MV-4-11 (cell line): ENCODE results near the gene CREB3L1.
"Not testable (repeated sequence)": the region's sequence is repeated elsewhere in the genome, so short reads cannot be mapped to it uniquely, and the experiment has no call there.

Experiments
- DNase-seq: peaks from one replicate; lab custom pipeline; 2025; lab: John Stamatoyannopoulos, UW

Gene CREB3L1

DNA sequence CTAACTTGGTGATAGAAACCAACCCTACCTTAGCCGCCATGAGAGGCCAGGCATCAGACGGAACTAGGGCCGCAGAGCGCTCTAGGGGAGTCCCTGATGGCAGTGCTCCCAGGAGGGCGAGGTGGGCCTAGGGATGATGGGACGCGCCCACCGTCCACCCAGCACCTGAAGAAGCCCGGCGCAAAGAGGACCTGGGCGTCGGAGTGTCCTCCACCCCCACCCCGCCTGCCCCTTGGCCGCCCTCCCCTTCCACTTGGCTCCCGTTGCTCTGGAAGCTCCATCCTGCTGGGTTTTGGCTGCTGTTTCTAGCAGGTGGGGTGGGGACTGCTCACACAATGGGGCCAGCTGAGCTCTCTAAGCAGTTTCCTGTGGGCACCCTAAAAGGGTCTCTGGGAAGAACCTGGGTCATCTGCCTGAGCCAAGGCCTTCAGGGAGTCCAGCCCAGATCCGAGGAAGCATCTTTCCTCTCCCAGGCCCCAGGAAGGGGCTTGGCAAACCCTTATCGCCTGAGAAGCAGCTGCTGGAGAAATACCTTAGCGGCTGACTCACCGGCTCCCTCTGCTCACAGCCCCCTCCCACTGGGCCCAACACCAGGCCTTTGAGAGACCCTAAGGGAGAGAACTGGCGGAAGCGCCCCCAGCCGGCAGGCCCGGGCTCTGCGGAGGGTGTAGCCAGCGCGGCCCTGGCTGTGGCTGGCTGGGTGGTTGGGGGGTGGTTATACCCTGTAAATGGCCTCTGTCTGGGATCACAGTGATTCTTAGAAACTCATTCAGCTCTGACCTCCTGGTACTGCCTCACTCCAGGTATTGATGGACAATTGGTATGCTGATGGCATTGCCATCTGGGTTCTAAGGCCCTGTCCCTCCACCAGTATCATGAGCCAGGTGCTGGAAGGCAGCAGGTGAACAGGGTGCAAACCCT, 19.3 kb downstream of the CREB3L1 start:
- no peak for DNase-seq

DNA sequence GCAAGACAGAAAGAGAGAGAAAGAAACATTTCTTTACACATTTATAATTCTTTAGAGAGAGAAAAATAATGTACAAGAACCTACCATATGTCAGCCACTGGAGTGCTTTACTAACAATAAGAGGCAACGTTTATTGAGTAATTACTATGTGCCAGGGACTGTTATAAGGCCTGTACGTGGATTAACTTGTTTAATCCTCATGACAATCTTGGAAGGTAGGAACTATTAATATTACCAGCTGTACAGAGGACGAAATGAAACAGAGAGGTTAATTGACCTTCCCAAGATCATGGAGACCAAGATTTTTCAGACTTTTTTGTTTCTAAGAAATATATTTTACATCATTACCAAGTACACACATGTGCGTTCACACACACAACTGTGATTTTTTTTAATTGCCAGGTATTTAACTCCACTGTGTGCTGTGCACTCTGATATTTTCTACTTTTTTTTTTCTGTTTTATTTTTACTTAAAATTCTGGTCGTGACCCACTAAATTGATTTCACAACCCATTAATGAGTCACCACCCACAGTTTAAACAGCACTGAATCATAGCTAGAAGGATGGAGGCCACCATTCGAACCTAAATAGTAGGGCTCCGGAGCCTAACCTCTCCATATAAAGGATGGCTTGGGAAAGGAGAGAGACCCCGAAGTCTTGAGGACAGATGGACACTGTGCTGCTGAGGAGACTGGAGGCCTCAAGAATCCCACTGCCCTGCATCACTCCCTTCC, 21.4 kb downstream of the CREB3L1 start:
- DNase-seq: peak; percentile 63

DNA sequence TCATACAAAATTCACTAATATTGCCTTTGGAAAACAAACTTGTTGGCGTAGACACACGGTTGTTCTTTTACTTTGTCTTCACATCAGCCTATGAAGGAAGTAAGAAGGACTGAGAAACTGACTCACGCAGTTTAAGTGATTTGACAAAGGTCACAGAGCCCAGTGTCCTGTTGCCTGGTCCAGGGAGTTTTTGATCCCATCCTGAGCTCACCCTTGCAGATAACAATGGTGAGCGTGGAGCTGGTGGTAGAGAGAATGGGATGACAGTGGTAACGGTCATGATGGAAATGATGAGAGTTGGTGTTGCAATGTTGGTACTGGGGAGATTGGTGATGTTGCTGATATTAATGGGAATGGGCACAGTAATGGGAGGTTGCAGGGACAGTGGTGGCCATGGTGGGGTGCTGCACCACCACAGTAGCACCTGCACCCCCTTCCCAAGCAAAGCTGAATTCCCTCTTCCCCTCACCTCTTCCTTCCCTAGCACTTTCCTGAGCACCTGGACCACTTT, 22.0 kb downstream of the CREB3L1 start:
- DNase-seq: no peak

GRCh38 chr11:46300270-46300669, 22.8 kb downstream of the CREB3L1 start:
- no peak for DNase-seq

GRCh38 chr11:46302866-46303265, 25.4 kb downstream of the CREB3L1 start:
- peak; percentile 94 for DNase-seq

DNA sequence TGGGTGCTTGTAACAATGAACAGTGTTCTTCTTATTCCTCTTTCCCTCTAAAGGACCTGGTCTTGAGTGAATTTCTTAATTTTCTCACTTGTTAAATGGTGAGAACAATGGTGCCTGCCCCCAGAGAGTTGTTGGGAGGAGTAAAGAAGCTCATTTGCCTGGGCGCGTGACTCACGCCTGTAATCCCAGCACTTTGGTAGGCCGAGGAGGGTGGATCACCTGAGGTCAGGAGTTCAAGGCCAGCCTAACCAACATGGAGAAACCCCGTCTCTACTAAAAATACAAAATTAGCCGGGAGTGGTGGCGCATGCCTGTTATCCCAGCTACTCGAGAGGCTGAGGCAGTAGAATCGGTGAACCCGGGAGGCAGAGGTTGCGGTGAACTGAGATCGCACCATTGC, 26.6 kb downstream of the CREB3L1 start:
- DNase-seq: not testable (repeated sequence)

DNA sequence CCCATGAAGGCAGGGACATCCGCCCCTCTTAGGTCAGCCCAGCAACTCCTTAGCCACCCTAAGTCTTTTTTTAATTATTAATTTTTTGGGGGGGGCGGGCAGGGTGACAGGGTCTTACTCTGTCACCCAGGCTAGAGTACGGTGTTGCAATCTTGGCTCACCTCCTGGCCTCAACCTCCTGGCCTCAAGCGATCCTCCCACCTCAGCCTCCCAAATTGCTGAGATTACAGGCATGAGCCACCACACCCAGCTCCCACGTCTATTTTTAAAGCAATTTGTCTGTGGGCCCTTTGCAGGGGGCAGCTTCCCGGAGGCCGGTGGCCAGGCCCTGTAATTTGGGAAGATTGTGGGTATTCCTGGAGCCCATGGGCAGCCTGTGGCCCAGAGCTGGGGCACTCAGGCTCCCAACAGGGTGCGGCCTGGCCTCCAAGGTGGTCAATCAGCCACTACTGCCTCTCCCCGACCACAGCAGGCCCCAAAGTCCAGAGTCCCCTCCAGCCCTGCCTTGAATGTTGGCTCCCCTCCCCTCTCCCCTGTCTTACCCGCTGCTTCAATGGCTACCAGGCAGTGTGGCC, 27.2 kb downstream of the CREB3L1 start:
- DNase-seq: no peak

DNA sequence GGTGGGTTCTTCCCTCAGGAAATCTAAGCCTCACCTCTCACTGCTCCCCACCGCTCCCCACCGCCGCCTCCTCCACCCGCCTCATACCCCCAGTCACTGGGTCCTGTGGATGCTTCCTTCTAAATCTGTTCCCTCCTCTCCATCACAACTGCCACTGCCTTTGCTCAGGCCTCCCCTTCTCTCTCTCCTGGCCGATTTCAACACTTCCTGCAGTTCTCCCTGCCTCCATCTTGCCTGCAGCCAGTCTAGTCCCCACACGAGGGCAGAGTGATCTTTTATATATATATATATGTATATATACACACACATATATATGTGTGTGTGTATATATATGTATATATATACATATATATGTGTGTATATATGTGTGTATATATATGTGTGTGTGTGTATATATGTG, 27.8 kb downstream of the CREB3L1 start:
- DNase-seq: peak; percentile 83

- no peak for DNase-seq
These were observed 28.9 kb downstream of the CREB3L1 start for GRCh38 chr11:46306296-46306853.

GRCh38 chr11:46307369-46307768, 29.9 kb downstream of the CREB3L1 start:
- DNase-seq: no peak

DNA sequence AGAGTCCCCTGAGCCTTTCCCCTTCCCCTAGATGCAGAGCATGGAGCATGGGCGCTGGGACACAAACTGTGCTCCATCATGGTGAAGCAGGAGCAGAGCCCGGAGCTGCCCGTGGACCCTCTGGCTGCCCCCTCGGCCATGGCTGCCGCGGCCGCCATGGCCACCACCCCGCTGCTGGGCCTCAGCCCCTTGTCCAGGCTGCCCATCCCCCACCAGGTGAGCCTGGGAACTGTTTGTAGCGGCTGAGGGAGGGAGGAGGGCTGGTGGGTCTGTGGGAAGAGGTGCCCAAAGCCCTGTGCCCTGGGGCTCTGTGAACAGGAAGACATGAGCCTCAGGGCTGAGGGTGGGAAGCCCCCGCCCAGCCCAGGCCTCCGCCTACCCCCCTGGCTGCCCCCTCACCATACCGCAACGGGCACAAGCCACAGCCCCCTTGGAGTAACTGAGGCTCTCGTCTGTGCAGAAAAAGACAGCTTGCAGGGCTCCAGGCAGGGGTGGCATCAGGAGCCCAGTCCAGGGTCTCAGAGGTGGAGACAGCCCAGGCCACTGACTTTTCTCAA, 30.4 kb downstream of the CREB3L1 start:
- DNase-seq: no peak

DNA sequence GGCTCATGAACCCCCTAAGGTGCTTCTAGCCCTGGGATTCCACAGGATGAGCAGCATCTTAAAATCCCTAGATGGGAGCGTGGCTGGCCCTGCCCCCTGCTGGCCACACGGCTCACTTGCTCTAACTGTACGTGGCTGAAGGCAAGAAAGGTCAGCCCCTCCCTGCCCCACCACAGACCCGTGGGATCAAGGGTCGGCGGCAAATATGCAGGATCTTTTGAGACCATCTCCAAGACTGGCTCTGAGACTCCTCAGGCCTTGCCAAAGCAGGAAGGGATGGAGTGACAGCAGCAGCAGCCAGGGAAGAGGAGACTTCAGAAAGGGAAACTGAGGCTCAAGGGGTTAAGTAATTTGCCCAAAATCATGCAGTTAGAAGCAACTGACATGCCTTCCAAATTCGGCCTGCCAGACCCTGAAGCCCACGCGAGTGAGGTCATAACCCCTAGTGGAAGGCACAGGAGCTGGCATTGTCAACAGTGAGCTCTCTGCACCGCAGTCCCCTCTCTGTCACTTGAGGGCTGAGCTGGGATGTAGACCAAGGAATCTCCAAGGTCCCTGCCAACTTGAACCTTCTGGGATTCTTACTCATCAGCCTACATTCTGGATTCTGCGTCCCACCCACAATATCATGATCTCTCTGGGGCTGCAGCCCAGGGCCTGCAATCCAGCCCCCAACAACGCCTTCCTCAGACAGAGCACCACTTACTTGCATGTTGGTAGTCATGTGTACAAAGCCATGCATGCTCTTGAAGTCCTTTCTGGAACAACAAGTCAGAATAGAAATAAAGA, 31.4 kb downstream of the CREB3L1 start:
- DNase-seq: peak; percentile 20

DNA sequence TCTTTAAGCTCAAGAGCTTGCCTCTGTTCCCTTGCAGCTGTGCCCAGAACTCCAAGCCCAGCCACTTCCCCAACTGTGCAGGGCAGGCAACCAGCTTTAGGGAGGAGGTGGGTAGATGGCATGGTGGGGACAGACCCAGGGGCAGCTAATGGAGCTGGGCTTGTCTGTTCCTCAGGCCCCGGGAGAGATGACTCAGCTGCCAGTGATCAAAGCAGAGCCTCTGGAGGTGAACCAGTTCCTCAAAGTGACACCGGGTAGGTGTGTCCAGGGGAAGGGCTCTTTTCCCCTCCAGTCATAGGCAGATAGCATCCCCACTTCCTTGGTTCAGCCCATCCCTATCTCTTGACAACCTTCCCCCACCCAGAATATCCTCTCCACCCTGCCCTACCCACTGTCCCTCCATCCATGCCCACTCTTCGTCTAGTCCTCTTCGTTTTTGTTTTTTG, 32.4 kb downstream of the CREB3L1 start:
- peak; percentile 50 for DNase-seq

DNA sequence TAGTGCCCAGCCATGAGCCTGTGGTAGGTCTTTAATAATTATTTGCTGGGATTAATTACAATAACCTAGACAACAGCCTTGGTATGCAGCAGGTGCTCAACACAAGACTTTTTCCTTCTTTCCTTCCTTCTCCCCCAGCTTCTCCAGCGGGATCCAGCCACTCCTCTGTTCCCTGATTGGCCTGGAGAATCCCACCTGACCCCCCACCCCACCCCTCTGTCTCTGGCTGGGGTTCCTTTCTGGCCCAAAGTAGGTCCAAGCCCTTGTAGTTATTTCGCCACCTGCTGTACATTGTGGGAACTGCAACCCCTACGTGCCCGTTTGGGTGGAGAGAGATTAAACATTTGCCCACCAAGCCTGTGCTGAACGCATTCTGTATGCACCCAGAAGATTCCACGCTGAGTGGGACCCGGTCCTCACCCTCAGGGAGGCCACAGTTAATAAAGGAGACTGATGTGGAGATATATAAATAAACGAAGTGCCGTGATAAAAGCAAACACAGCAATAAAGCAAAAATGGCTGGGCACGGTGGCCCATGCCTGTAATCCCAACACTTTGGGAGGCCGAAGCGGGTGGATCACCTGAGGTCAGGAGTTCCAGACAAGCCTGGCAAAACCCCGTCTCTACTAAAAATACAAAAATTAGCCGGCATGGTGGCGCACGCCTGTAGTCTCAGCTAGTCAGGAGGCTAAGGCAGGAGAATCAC, 37.7 kb downstream of the CREB3L1 start:
- peak; percentile 60 for DNase-seq

GRCh38 chr11:46315783-46316563, 38.5 kb downstream of the CREB3L1 start:
- DNase-seq: no peak

GRCh38 chr11:46319074-46319453, 41.6 kb downstream of the CREB3L1 start:
- DNase-seq: no peak

DNA sequence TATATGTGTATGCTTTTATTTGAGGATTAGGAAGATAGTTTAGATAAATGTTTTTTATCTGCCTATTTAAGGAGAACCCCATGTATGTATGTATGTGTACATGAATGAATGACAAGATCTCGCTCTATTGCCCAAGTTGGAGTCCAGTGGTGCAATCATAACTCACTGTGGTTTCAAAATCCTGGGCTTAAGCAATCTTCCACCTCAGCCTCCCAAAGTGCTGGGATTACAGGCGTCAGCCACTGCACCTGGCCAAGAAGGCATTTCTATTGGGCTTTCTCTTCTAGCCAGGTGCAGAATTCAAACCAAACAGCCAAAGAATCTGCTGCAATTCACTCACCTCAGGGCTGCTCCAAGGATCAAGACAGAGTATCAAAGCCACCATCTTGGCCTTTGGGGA, 44.3 kb downstream of the CREB3L1 start:
- DNase-seq: peak; percentile 90

- no peak for DNase-seq
These were observed 45.3 kb downstream of the CREB3L1 start for GRCh38 chr11:46322759-46323158.

GRCh38 chr11:46326813-46327416, 49.5 kb downstream of the CREB3L1 start:
- DNase-seq: no peak
